ENCODE data around the gene CAMKK2. TPM values are rescaled to one million over a fixed set of nuclear protein-coding genes. Genes with fewer than 3 reads are reported as not detected.
A peak's percentile ranks its signal among the peaks of the same experiment; 100 is the strongest.
"Not testable (repeated sequence)": the region's sequence is repeated elsewhere in the genome, so short reads cannot be mapped to it uniquely, and the experiment has no call there.

CAMKK2 gene
- total RNA-seq, 2 experiments from 2014 or later, result 27.0 to 29.2 TPM

- Mint-ChIP-seq H3K4me1 (peaks cover 24% of the 10 kb centered on the region), H3K36me3 (peaks cover 51% of the 10 kb centered on the region), H3K9me3 (peaks cover 2% of the 10 kb centered on the region), H3K4me3 (no peak overlapping the region), H3K27ac (no peak overlapping the region), H3K27me3 (no peaks in the 10 kb centered on the region)
- DNase-seq (no peak), ATAC-seq (ENCODE audit: low read depth) (no peak)
- POLR2A ChIA-PET, result no interaction called here
Observed at GRCh38 chr12:121217761-121218160, 78.7 kb downstream of the CAMKK2 start.

- ATAC-seq (ENCODE audit: low read depth) (no peak), DNase-seq (no peak)
- Mint-ChIP-seq H3K9me3 (no peaks in the 10 kb centered on the region), H3K4me1 (peaks cover 22% of the 10 kb centered on the region), H3K36me3 (peaks cover 47% of the 10 kb centered on the region), H3K27ac (no peak overlapping the region), H3K27me3 (no peaks in the 10 kb centered on the region), H3K4me3 (no peak overlapping the region)
- POLR2A ChIA-PET, result no interaction called here
Observed at GRCh38 chr12:121217063-121217462, 79.4 kb downstream of the CAMKK2 start.

- Mint-ChIP-seq H3K27me3 (no peaks in the 10 kb centered on the region), H3K4me3 (no peak overlapping the region), H3K27ac (no peak overlapping the region), H3K9me3 (no peaks in the 10 kb centered on the region), H3K36me3 (peaks cover 42% of the 10 kb centered on the region), H3K4me1 (peaks cover 24% of the 10 kb centered on the region)
- POLR2A ChIA-PET, result interaction anchor here (0.6 to 0.7 kb wide), 2 partner anchors 9 to 268 kb away, joined by 3 read pairs; no protein-coding TSS in a partner anchor
- DNase-seq (no peak), ATAC-seq (ENCODE audit: low read depth) (no peak)
Observed at GRCh38 chr12:121216102-121216501, 80.4 kb downstream of the CAMKK2 start.

- no peak for DNase-seq
- H3K27ac Mint-ChIP-seq, result peak overlapping the region; percentile 60
- H3K27me3 Mint-ChIP-seq, result no peaks in the 10 kb centered on the region
- POLR2A ChIA-PET, result interaction anchor here (0.7 kb wide), 1 partner anchor 17 kb away, joined by 3 read pairs; no protein-coding TSS in a partner anchor
- H3K4me3 Mint-ChIP-seq, result no peak overlapping the region
- no peaks in the 10 kb centered on the region for H3K9me3 Mint-ChIP-seq
- H3K4me1 Mint-ChIP-seq, result peaks cover 25% of the 10 kb centered on the region
- H3K36me3 Mint-ChIP-seq, result peaks cover 39% of the 10 kb centered on the region
- no peak for ATAC-seq (ENCODE audit: low read depth)
Observed at GRCh38 chr12:121214855-121215745, 81.4 kb downstream of the CAMKK2 start.

- peaks cover 35% of the 10 kb centered on the region for H3K36me3 Mint-ChIP-seq
- POLR2A ChIA-PET, result interaction anchor here (0.7 kb wide), 1 partner anchor 18 kb away, joined by 3 read pairs; no protein-coding TSS in a partner anchor
- peak overlapping the region; percentile 46 for H3K27ac Mint-ChIP-seq
- H3K4me3 Mint-ChIP-seq, result peak overlapping the region; percentile 13
- ATAC-seq (ENCODE audit: low read depth) (no peak), DNase-seq (no peak)
- H3K9me3 Mint-ChIP-seq, result no peaks in the 10 kb centered on the region
- peaks cover 26% of the 10 kb centered on the region for H3K4me1 Mint-ChIP-seq
- H3K27me3 Mint-ChIP-seq, result no peaks in the 10 kb centered on the region
Observed at GRCh38 chr12:121214166-121214777, 82.2 kb downstream of the CAMKK2 start.

- Mint-ChIP-seq H3K4me1 (peaks cover 31% of the 10 kb centered on the region), H3K4me3 (no peak overlapping the region), H3K27ac (no peak overlapping the region), H3K9me3 (no peaks in the 10 kb centered on the region), H3K27me3 (no peaks in the 10 kb centered on the region), H3K36me3 (peaks cover 26% of the 10 kb centered on the region)
- ATAC-seq (ENCODE audit: low read depth) (no peak), DNase-seq (no peak)
- POLR2A ChIA-PET, result interaction anchor here (0.6 kb wide), 1 partner anchor 9 kb away, joined by 3 read pairs; no protein-coding TSS in a partner anchor
Observed at GRCh38 chr12:121212875-121213274, 83.6 kb downstream of the CAMKK2 start.

GRCh38 chr12:121209624-121210572 lies 86.6 kb downstream of the CAMKK2 start, which contains the start of gene P2RX4:
Gene P2RX4, plus strand, starts transcription at chr12:121210129. Its CDS starts 36 bp downstream, at chr12:121210165.
- H3K27ac Mint-ChIP-seq, result peak within 1 kb of the TSS; percentile 96
- peaks cover 12% of the 10 kb centered on the region for H3K36me3 Mint-ChIP-seq
- peaks cover 22% of the 10 kb centered on the region for H3K4me1 Mint-ChIP-seq
- DNase-seq, result peak; percentile 92
- POLR2A ChIA-PET, result interaction anchor here (0.7 to 1.3 kb wide), 5 partner anchors 12 to 1071 kb away, joined by 3 to 13 read pairs (median 8); no protein-coding TSS in a partner anchor
- ATAC-seq (ENCODE audit: low read depth), result peak; percentile 89
- peak within 1 kb of the TSS; percentile 96 for H3K4me3 Mint-ChIP-seq
- no peaks in the 10 kb centered on the region for H3K9me3 Mint-ChIP-seq
- no peaks in the 10 kb centered on the region for H3K27me3 Mint-ChIP-seq

GRCh38 chr12:121209221-121209620 lies 87.3 kb downstream of the CAMKK2 start:
- Mint-ChIP-seq H3K9me3 (no peaks in the 10 kb centered on the region), H3K4me3 (peak overlapping the region; percentile 85), H3K4me1 (peaks cover 17% of the 10 kb centered on the region), H3K27ac (peak overlapping the region; percentile 90), H3K36me3 (peaks cover 9% of the 10 kb centered on the region), H3K27me3 (no peaks in the 10 kb centered on the region)
- DNase-seq (no peak), ATAC-seq (ENCODE audit: low read depth) (no peak)
- POLR2A ChIA-PET, result interaction anchor here (0.7 to 0.8 kb wide), 2 partner anchors 171 to 1070 kb away, joined by 3 to 8 read pairs; no protein-coding TSS in a partner anchor

- not testable (repeated sequence) for DNase-seq; H3K9me3 Mint-ChIP-seq; H3K36me3 Mint-ChIP-seq; ATAC-seq (ENCODE audit: low read depth); H3K27me3 Mint-ChIP-seq
- POLR2A ChIA-PET, result interaction anchor here (0.8 to 1.0 kb wide), 2 partner anchors 64 to 171 kb away, joined by 3 to 4 read pairs; no protein-coding TSS in a partner anchor
- H3K4me1 Mint-ChIP-seq, result peaks cover 16% of the 10 kb centered on the region
- H3K27ac Mint-ChIP-seq, result peak overlapping the region; percentile 21
- peak overlapping the region; percentile 85 for H3K4me3 Mint-ChIP-seq
Observed at GRCh38 chr12:121208571-121208970, 87.9 kb downstream of the CAMKK2 start.

GRCh38 chr12:121205491-121205890 lies 91.0 kb downstream of the CAMKK2 start:
- no peaks in the 10 kb centered on the region for H3K36me3 Mint-ChIP-seq
- no peaks in the 10 kb centered on the region for H3K9me3 Mint-ChIP-seq
- H3K4me1 Mint-ChIP-seq, result peaks cover 9% of the 10 kb centered on the region
- no peaks in the 10 kb centered on the region for H3K27me3 Mint-ChIP-seq
- H3K4me3 Mint-ChIP-seq, result no peak overlapping the region
- ATAC-seq (ENCODE audit: low read depth) (no peak), DNase-seq (no peak)
- no peak overlapping the region for H3K27ac Mint-ChIP-seq
- POLR2A ChIA-PET, result no interaction called here

GRCh38 chr12:121203482-121203881 lies 93.0 kb downstream of the CAMKK2 start:
- ATAC-seq (ENCODE audit: low read depth), result no peak
- Mint-ChIP-seq H3K4me3 (no peak overlapping the region), H3K36me3 (no peaks in the 10 kb centered on the region), H3K27me3 (no peaks in the 10 kb centered on the region), H3K9me3 (no peaks in the 10 kb centered on the region), H3K27ac (no peak overlapping the region), H3K4me1 (peaks cover 3% of the 10 kb centered on the region)
- DNase-seq, result no peak
- POLR2A ChIA-PET, result interaction anchor here (0.6 kb wide), 1 partner anchor 9 kb away, joined by 3 read pairs; no protein-coding TSS in a partner anchor

GRCh38 chr12:121202407-121203355 lies 93.8 kb downstream of the CAMKK2 start:
- H3K4me1 Mint-ChIP-seq, result peaks cover 3% of the 10 kb centered on the region
- ATAC-seq (ENCODE audit: low read depth) (no peak), DNase-seq (no peak)
- no peaks in the 10 kb centered on the region for H3K27me3 Mint-ChIP-seq
- H3K27ac Mint-ChIP-seq, result no peak overlapping the region
- H3K4me3 Mint-ChIP-seq, result no peak overlapping the region
- no peaks in the 10 kb centered on the region for H3K9me3 Mint-ChIP-seq
- POLR2A ChIA-PET, result no interaction called here
- no peaks in the 10 kb centered on the region for H3K36me3 Mint-ChIP-seq
